Measurements from ENCODE around the gene GLT1D1.

The GLT1D1 gene

DNA sequence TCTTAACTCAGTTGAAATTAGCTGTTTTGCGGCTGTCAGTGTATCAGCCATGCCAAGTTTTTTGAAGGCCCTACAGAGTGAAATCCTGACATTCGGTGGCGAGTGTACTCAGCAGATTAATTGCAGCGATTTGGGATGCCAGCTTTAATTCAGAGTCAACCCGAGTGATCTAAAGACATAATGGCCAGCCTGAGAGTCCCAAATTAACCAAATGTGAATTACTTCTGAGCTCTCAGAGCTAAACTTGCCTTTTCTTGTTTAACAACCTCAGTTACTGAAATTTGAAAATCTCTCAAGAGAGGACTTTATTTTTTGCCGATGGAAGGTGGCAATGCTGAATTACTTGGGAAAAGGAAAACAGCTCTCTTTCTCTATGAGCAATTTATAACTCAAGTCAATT is 148.5 kb downstream of the GLT1D1 start:
- DNase-seq (ENCODE audit: low read depth in 2 of 2) = no peak

DNA sequence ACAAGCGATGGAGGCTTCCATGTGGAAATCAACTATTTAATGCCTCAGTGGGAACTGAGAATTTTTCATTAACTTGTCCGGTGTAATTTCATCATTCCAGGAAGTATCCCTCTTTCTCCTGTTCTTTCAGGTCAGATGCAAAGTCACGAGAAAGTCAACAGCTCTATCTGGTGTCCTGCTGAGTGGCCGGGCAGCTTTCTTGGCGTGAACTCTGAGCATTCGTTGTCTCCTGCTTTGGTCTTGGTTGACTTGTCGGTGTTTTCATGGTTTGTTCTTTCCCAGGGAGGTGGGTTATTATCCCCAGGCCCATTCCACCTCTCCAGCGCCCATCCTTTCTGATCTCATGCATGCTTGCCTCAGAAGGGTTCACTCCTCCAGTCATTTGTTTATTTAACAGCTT is 149.1 kb downstream of the GLT1D1 start:
- DNase-seq (ENCODE audit: low read depth in 2 of 2) = no peak

DNA sequence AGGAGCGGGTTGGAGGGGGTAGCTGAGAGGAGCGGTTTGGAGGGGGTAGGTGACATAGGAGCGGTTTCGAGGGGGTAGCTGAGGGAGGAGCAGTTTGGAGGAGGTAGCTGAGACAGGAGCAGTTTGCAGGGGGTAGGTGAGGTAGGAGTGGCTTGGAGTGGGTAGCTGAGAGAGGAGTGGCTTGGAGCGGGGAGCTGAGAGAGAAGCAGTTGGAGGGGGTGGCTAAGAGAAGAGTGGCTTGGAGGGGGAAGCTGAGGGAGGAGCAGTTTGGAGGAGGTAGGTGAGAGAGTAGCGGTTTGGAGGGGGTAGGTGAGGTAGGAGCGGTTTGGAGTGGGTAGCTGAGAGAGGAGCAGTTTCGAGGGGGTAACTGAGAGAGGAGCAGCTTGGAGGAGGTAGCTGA is 152.1 kb downstream of the GLT1D1 start:
- no peak for DNase-seq (ENCODE audit: low read depth in 2 of 2)

DNA sequence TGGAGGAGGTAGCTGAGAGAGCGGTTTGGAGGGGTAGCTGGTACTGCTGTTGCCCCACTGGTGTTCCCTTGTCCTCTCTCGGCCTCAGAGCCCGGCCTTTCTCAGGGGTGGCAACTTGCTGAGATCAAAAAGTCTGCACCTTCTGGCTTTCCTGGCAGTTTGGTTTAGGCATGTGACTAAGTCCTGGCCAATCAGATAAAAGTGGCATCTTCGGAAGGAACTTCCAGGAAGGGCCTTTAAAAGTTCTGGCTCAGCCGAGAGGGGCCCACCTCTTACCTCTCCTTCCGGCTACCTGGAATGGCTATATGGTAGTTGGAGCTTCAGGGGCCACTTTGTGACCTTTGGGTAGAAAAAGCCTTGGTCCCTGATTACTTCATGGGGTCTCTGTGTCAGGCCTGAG is 152.6 kb downstream of the GLT1D1 start:
- DNase-seq (ENCODE audit: low read depth in 2 of 2) = no peak

DNA sequence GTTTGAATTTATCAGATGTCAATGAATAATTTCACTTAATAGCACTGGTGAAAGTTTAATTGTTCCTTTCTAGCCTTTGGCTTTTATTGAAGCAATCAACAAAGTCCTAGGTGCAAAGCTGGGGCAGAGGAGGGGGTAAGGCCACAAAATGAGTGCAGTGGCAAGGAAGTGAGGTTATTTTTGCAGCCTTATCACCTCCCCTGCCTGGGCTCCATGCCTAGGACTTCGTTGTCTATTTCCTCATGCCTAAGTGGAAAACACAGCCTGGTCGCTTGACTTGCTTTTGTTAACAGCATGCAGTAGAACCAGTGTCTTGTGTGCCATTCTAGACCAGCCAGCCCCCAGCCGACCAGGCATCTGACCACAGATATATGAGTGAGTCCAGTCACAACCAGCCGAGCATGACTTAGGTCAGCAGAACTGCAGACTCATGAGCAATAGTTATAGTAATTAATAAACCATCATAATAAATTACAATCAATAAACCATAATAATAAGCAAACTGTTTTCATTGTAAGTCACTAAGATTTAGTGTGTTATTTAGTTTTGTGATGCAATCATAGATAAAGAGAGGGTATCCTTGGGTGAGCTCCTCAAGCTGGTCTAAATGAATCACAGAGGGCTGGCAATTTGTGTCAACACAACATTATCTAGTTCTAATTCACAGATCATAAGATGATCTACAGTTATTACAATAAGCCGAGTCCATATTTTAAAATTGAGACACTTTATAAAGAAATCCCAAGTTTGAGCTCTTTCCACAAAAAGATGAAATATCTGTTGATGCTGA is 156.8 kb downstream of the GLT1D1 start:
- no peak for DNase-seq (ENCODE audit: low read depth in 2 of 2)

DNA sequence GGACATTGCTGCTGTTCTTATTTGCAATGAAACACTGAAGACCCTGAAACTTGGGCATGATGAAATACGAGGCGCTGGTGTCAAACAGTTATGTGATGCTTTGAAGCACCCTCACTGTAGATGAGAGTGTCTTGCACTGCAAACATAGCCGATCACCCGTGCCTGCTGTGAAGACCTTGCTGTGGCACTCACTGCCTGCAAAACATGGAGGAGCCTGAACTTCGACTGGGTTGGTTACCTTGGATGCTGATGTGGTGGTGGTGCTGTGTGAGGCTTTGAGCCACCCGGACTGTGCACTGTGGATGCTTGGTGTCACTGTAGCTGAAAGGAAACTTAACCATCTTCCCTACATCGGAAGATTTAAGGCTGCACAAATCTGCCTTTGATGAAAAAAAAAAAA is 162.9 kb downstream of the GLT1D1 start:
- DNase-seq (ENCODE audit: low read depth in 2 of 2) = no peak

DNA sequence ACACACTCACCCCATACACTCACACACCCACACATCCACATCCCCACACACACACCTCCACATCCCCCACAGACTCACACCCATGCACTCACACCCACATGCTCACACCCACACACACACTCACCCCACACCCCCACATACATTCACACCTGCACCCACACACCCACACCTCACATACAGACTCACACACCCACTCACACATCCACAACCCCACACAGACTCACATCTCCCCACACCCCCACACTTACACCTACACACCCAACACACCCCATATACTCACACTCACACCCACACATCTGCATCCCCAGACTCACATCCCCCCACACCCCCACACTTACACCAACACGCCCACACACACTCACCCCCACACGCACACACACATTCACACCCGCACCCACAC is 171.8 kb downstream of the GLT1D1 start:
- no peak for DNase-seq (ENCODE audit: low read depth in 2 of 2)

DNA sequence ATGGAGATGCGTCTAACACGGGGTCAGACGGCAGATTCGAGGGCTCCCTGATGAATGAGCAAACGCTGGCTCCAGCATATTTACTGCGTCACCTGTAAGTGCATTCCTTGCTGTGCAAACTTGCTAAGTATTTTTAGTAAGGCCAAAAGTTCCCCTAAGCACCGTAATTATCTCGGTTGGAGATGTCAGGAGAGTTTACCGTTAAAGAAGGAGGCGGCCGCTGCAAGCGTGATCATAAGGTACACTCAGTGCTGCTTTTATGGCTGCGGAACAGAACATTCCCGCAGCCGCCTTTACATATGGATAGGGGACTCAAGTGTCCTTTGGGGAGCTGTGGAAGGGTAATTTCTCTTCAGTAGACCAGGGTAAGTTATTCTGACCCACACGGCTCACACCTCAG is 175.6 kb downstream of the GLT1D1 start:
- no peak for DNase-seq (ENCODE audit: low read depth in 2 of 2)
